HAP-1 (cell line): ENCODE measurements around the gene BCL2L1.
"Not testable (repeated sequence)": the region's sequence is repeated elsewhere in the genome, so short reads cannot be mapped to it uniquely, and the experiment has no call there.

ENCODE experiments used
- DNase-seq, 2 experiments: peaks; one replicate each; pipeline ENCODE4 v3.0.0-alpha.2; 2016 to 2020; ENCODE audit warnings: low spot score in 2 of 2
- H3K27me3 ChIP-seq: fragments of 250-450 bp; sonication (Bioruptor Pico); 2 replicates; pipeline ENCODE4 v1.5.1; 2020; ENCODE audit warnings: low read depth, mild to moderate bottlenecking, moderate library complexity
- H3K36me3 ChIP-seq: fragments of 250-450 bp; sonication (Bioruptor Pico); replicated peaks from 2 replicates; pipeline ENCODE4 v1.5.1; 2020; ENCODE audit warnings: mild to moderate bottlenecking
- H3K4me1 ChIP-seq: fragments of 250-450 bp; sonication (Bioruptor Pico); 2 replicates; pipeline ENCODE4 v1.5.1; 2020; ENCODE audit warnings: mild to moderate bottlenecking
- H3K4me3 ChIP-seq: fragments of 250-450 bp; sonication (Bioruptor Pico); 2 replicates; pipeline ENCODE4 v1.5.1; 2020; ENCODE audit warnings: mild to moderate bottlenecking, moderate library complexity
- H3K9me3 ChIP-seq: fragments of 250-450 bp; sonication (Bioruptor Pico); 2 replicates; pipeline ENCODE4 v1.5.1; 2020; ENCODE audit warnings: mild to moderate bottlenecking, moderate library complexity
- in situ Hi-C: fragments of 300-500 bp; cut with MboI; formaldehyde crosslinking; loops from 3 replicates; pipeline ENCODE4 v1.14.3; 2020; ENCODE audit warnings: low sequenced_read_pairs, inconsistent platforms, mixed read lengths

BCL2L1 gene

GRCh38 chr20:31638317-31638716 lies 84.4 kb downstream of the BCL2L1 start:
- Histone ChIP-seq H3K4me1 (no peaks in the 10 kb centered on the region), H3K36me3 (no peaks in the 10 kb centered on the region), H3K9me3 (no peaks in the 10 kb centered on the region), H3K27me3 (no peaks in the 10 kb centered on the region), H3K4me3 (no peak overlapping the region)
- in situ Hi-C loops, result no loop called here
- DNase-seq, result no peak

GRCh38 chr20:31637660-31638059 lies 85.0 kb downstream of the BCL2L1 start, which contains the start of gene COX4I2:
COX4I2 (plus strand) TSS chr20:31637912; CDS start chr20:31639018, 1,106 bp downstream.
- no peaks in the 10 kb centered on the region for H3K27me3 ChIP-seq
- in situ Hi-C loops, result no loop called here
- H3K4me1 ChIP-seq, result no peaks in the 10 kb centered on the region
- H3K9me3 ChIP-seq, result no peaks in the 10 kb centered on the region
- no peaks in the 10 kb centered on the region for H3K36me3 ChIP-seq
- no peak for DNase-seq
- H3K4me3 ChIP-seq, result no peak within 1 kb of the TSS

GRCh38 chr20:31633339-31633914 lies 89.2 kb downstream of the BCL2L1 start:
- Histone ChIP-seq H3K36me3 (no peaks in the 10 kb centered on the region), H3K4me3 (no peak overlapping the region), H3K4me1 (no peaks in the 10 kb centered on the region), H3K9me3 (no peaks in the 10 kb centered on the region), H3K27me3 (no peaks in the 10 kb centered on the region)
- in situ Hi-C loops, result no loop called here
- no peak for DNase-seq

- DNase-seq, result no peak
- in situ Hi-C loops, result no loop called here
- Histone ChIP-seq H3K4me3 (no peak overlapping the region), H3K27me3 (no peaks in the 10 kb centered on the region), H3K36me3 (no peaks in the 10 kb centered on the region), H3K4me1 (no peaks in the 10 kb centered on the region), H3K9me3 (no peaks in the 10 kb centered on the region)
These were observed 89.9 kb downstream of the BCL2L1 start for GRCh38 chr20:31632548-31633338.

- DNase-seq, result no peak
- Histone ChIP-seq H3K27me3 (no peaks in the 10 kb centered on the region), H3K36me3 (no peaks in the 10 kb centered on the region), H3K9me3 (no peaks in the 10 kb centered on the region), H3K4me3 (no peak overlapping the region), H3K4me1 (no peaks in the 10 kb centered on the region)
- in situ Hi-C loops, result no loop called here
These were observed 92.4 kb downstream of the BCL2L1 start for GRCh38 chr20:31630187-31630790.

GRCh38 chr20:31628057-31628456 lies 94.6 kb downstream of the BCL2L1 start:
- H3K27me3 ChIP-seq, in situ Hi-C loops, H3K9me3 ChIP-seq, H3K36me3 ChIP-seq, DNase-seq, H3K4me1 ChIP-seq, H3K4me3 ChIP-seq: not testable (repeated sequence)

GRCh38 chr20:31626534-31626933 lies 96.1 kb downstream of the BCL2L1 start:
- H3K4me1 ChIP-seq, H3K9me3 ChIP-seq, in situ Hi-C loops: not testable (repeated sequence)

GRCh38 chr20:31623123-31623505 lies 99.6 kb downstream of the BCL2L1 start:
- DNase-seq, in situ Hi-C loops, H3K9me3 ChIP-seq, H3K27me3 ChIP-seq, H3K36me3 ChIP-seq, H3K4me1 ChIP-seq, H3K4me3 ChIP-seq: not testable (repeated sequence)

More at GRCh38 chr20:31626534-31626933, 96.1 kb downstream of the BCL2L1 start:
- not testable (repeated sequence) for DNase-seq, H3K27me3 ChIP-seq, H3K4me3 ChIP-seq, H3K36me3 ChIP-seq

- in situ Hi-C loops, result no loop called here
- no peaks in the 10 kb centered on the region for H3K4me1 ChIP-seq
- no peak overlapping the region for H3K4me3 ChIP-seq
- H3K27me3 ChIP-seq, result no peaks in the 10 kb centered on the region
- no peak for DNase-seq
- no peaks in the 10 kb centered on the region for H3K9me3 ChIP-seq
- no peaks in the 10 kb centered on the region for H3K36me3 ChIP-seq
These were observed 102.4 kb downstream of the BCL2L1 start for GRCh38 chr20:31620246-31620645.

GRCh38 chr20:31617432-31618104 lies 105.1 kb downstream of the BCL2L1 start:
- H3K9me3 ChIP-seq, result no peaks in the 10 kb centered on the region; the same call in 1 of the 2 replicates
- no peak overlapping the region for H3K4me3 ChIP-seq
- in situ Hi-C loops, result no loop called here
- H3K4me1 ChIP-seq, result peaks cover 7% of the 10 kb centered on the region
- no peaks in the 10 kb centered on the region for H3K36me3 ChIP-seq
- no peak for DNase-seq
- no peaks in the 10 kb centered on the region for H3K27me3 ChIP-seq

- in situ Hi-C loops, result no loop called here
- Histone ChIP-seq H3K36me3 (no peaks in the 10 kb centered on the region), H3K27me3 (no peaks in the 10 kb centered on the region)
These were observed 107.3 kb downstream of the BCL2L1 start for GRCh38 chr20:31615416-31615815.

More at GRCh38 chr20:31615416-31615815, 107.3 kb downstream of the BCL2L1 start:
- peaks cover 13% of the 10 kb centered on the region for H3K4me1 ChIP-seq
- DNase-seq, result no peak
- no peak overlapping the region for H3K4me3 ChIP-seq
- H3K9me3 ChIP-seq, result no peaks in the 10 kb centered on the region; the same call in 1 of the 2 replicates
